K562 (cell line): ENCODE data around the gene MRPL28. TPM values are rescaled to one million over a fixed set of nuclear protein-coding genes. Genes with fewer than 3 reads are reported as not detected.
A peak's percentile ranks its signal among the peaks of the same experiment; 100 is the strongest.

Experiments used
- BACH1 ChIP-seq: fragments of 200-800 bp; sonication (Bioruptor generic); IDR thresholded peaks from 2 replicates; pipeline ENCODE4 v1.6.1; 2016; ENCODE audit warnings: missing genetic modification characterization, missing compliant biosample characterization
- BCOR ChIP-seq: fragments of 450-650 bp; IDR thresholded peaks from 2 replicates; pipeline ENCODE4 v1.6.1; 2016
- BHLHE40 ChIP-seq: IDR thresholded peaks from 2 replicates; pipeline ENCODE4 v1.6.1; 2011; ENCODE audit warnings: low read length, improper control_type of control experiment
- CBFA2T3 ChIP-seq: fragments of 450-650 bp; IDR thresholded peaks from 2 replicates; pipeline ENCODE4 v1.6.1; 2017
- ETV1 ChIP-seq: fragments of 450-650 bp; conservative IDR thresholded peaks from 2 replicates; pipeline ENCODE4 v1.6.1; 2016; ENCODE audit warnings: missing genetic modification characterization, control low read depth, low read depth, missing compliant biosample characterization
- FOS ChIP-seq: IDR thresholded peaks from 3 replicates; pipeline ENCODE4 v1.6.1; 2011; ENCODE audit not compliant: insufficient read length; ENCODE audit errors: extremely low read depth
- KDM1A ChIP-seq, 2 experiments: fragments of 450-650 bp; IDR thresholded peaks; 2 replicates each; pipeline ENCODE4 v1.6.1; 2016; ENCODE audit warnings: mild to moderate bottlenecking in 2 of 2
- LARP7 ChIP-seq: fragments of 450-650 bp; IDR thresholded peaks from 2 replicates; pipeline ENCODE4 v1.6.1; 2016
- POLR2A ChIP-seq: fragments of 450-650 bp; conservative IDR thresholded peaks from 2 replicates; pipeline ENCODE4 v1.6.1; 2016
- POU5F1 ChIP-seq: fragments of 150-350 bp; IDR thresholded peaks from 2 replicates; pipeline ENCODE4 v1.6.1; 2014; ENCODE audit warnings: borderline replicate concordance, low read length, low read depth, mild to moderate bottlenecking; ENCODE audit not compliant: partially characterized antibody
- RBFOX2 ChIP-seq: fragments of 200-400 bp; formaldehyde crosslinking; IDR thresholded peaks from 2 replicates; pipeline ENCODE4 v1.6.1; 2017; ENCODE audit warnings: low read depth, mild to moderate bottlenecking, low read length, moderate library complexity
- SAFB2 ChIP-seq: fragments of 200-400 bp; formaldehyde crosslinking; IDR thresholded peaks from 2 replicates; pipeline ENCODE4 v1.6.1; 2018; ENCODE audit warnings: borderline replicate concordance, low read length, low read depth, moderate library complexity; ENCODE audit not compliant: severe bottlenecking
- SP2 ChIP-seq: IDR thresholded peaks from 2 replicates; pipeline ENCODE4 v1.6.1; 2011; ENCODE audit warnings: mild to moderate bottlenecking, low read depth, low read length, moderate library complexity; ENCODE audit not compliant: poor library complexity, severe bottlenecking; ENCODE audit errors: extremely low read depth
- STAT5A ChIP-seq: IDR thresholded peaks from 2 replicates; pipeline ENCODE4 v1.6.1; 2012; ENCODE audit warnings: low read length, inconsistent platforms, borderline replicate concordance
- YY1 ChIP-seq, 3 experiments: IDR thresholded peaks; 2 replicates each; pipeline ENCODE4 v1.6.1; 2011; ENCODE audit warnings: low read length in 2 of 3, mild to moderate bottlenecking in 2 of 3, moderate library complexity in 2 of 3, borderline replicate concordance in 1 of 3, control low read depth in 1 of 3, low read depth in 1 of 3; ENCODE audit not compliant: insufficient read depth in 3 of 3, insufficient replicate concordance in 2 of 3, control insufficient read depth in 1 of 3, insufficient read length in 1 of 3; ENCODE audit errors: extremely low read depth in 1 of 3
- ZEB2 ChIP-seq: fragments of 450-650 bp; IDR thresholded peaks from 2 replicates; pipeline ENCODE4 v1.6.1; 2016
- ZFX ChIP-seq: sonication (generic); formaldehyde crosslinking; IDR thresholded peaks from 2 replicates; pipeline ENCODE4 v1.8.0; 2022; ENCODE audit warnings: mild to moderate bottlenecking, missing genetic modification reagents, moderate library complexity
- polyA plus RNA-seq, 8 experiments: library from polyadenylated mRNA; depleted of rRNA in 4 of 8; stranded (reverse) in 5 of 8; unstranded in 3 of 8; fragments of >200 nt; fragmentation: Nextera tagmentation in 2 of 8; fragmentation: Illumina TruSeq in 1 of 8; extraction: Ambion mirVana in 2 of 8; extraction: Trizol in 1 of 8; gene quantifications; 2 replicates each; pipeline versions ENCODE4 v1.2.1 to v1.2.3, GENCODE V29; 2011 to 2014; ENCODE audit warnings: inconsistent platforms in 1 of 8, missing spikeins in 1 of 8
- total RNA-seq, 7 experiments: library from RNA; depleted of rRNA in 6 of 7; stranded (reverse); fragments of >200 nt in 6 of 7; fragmentation: Illumina TruSeq in 2 of 7; extraction: Trizol in 2 of 7; gene quantifications; 2 replicates each; pipeline versions ENCODE4 v1.2.1 to v1.2.3, GENCODE V29; 2011 to 2021; ENCODE audit warnings: low replicate concordance in 1 of 7
- TF ChIP-seq, protein P1 (sequence below), 2 experiments: IDR thresholded peaks; 2 replicates each; pipeline ENCODE4 v1.6.1; 2011; ENCODE audit warnings: borderline replicate concordance in 1 of 2, control low read depth in 1 of 2, low read depth in 1 of 2, low read length in 1 of 2, mild to moderate bottlenecking in 1 of 2, mixed read lengths in 1 of 2, moderate library complexity in 1 of 2; ENCODE audit not compliant: insufficient read depth in 1 of 2, insufficient read length in 1 of 2, poor library complexity in 1 of 2, severe bottlenecking in 1 of 2; ENCODE audit errors: extremely low read depth in 1 of 2
- TF ChIP-seq, protein P2 (sequence below): sonication (generic); formaldehyde crosslinking; IDR thresholded peaks from 2 replicates; pipeline ENCODE4 v1.9.0; 2022; ENCODE audit warnings: mild to moderate bottlenecking, missing genetic modification reagents
- TF ChIP-seq, protein P3 (sequence below): fragments of 450-650 bp; IDR thresholded peaks from 2 replicates; pipeline ENCODE4 v1.6.1; 2017; ENCODE audit warnings: antibody characterized with exemption, mild to moderate bottlenecking

Gene MRPL28
- total and polyA plus RNA-seq, 9 of the 15 experiments (the other 6 are each of a cell fraction or from before 2014, with no cell fraction given), result 2.5 to 323 (median 175) TPM

DNA sequence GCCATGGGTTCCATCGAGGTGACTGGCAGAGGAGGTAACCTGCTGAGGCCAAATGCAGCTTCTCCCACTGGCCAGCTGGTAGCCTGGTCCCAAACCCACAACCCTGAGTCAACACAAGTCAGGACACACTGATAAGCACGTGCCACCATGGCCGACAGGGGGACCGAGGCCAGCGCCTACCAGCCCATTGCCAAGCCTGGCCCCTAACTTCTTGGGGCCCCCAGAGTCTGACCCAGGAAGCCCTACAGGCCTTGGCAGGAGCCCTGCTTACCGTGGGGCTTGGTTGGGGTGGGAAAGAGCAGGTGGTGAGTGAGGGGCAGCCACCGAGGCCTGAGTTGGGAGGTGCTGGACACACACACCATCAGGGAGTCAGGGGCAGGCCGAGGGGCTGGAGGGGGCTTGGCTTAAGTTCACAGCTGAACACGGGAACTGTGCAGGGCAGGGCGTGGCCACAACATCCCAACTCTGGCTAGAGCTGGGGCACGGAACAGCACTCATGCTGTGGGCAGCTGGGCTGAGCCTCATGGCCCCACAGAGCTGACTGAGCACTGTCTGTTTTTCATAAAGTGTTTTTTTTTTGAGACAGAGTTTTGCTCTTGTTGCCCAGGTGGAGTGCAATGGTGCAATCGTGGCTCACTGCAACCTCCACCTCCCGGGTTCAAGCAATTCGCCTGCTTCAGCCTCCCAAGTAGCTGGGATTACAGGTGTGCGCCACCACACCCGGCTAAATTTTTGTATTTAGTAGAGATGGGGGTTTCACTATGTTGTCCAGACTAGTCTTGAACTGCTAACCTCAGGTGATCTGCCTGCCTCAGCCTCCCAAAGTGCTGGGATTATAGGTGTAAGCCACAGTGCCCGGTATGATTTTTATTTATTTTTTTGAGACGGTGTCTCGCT lies 5.5 kb downstream of the MRPL28 start (continued):
- TF ChIP-seq, protein P1, sequence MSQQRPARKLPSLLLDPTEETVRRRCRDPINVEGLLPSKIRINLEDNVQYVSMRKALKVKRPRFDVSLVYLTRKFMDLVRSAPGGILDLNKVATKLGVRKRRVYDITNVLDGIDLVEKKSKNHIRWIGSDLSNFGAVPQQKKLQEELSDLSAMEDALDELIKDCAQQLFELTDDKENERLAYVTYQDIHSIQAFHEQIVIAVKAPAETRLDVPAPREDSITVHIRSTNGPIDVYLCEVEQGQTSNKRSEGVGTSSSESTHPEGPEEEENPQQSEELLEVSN (IDR thresholded peaks at IDR 0.05; ENCODE audit: borderline replicate concordance in 1 of 2, extremely low read depth in 1 of 2, insufficient read depth in 1 of 2, insufficient read length in 1 of 2, low read depth in 1 of 2, low read length in 1 of 2, poor library complexity in 1 of 2, severe bottlenecking in 1 of 2), result peak; percentile 12 to 19
- TF ChIP-seq FOS (no peak), SP2 (no peak), YY1 (IDR thresholded peaks at IDR 0.05; ENCODE audit: borderline replicate concordance in 1 of 3, control insufficient read depth in 1 of 3, extremely low read depth in 1 of 3, insufficient read depth in 3 of 3, insufficient read length in 1 of 3, insufficient replicate concordance in 2 of 3, low read depth in 1 of 3, low read length in 2 of 3) (peak in 1 of 3 experiments; percentile 22), BACH1 (tag) (no peak), ZFX (CRISPR knock-in tag) (0 out of 2 replicates have a peak, but pooled peaks have one; percentile 14), CBFA2T3 (peak; percentile 22; the same call in 1 of the 2 replicates), POU5F1 (no peak), POLR2A (peak; percentile 50; the same call in 1 of the 2 replicates), SAFB2 (no peak), RBFOX2 (0 out of 2 replicates have a peak, but pooled peaks have one; percentile 41), BCOR (peak; percentile 89), LARP7 (no peak), KDM1A (IDR thresholded peaks at IDR 0.05) (peak in 1 of 2 experiments; percentile 47; a peak in 1 of 4 replicates), STAT5A (no peak), ETV1 (tag) (no peak), ZEB2 (no peak), BHLHE40 (peak; percentile 83)
- TF ChIP-seq, protein P2, sequence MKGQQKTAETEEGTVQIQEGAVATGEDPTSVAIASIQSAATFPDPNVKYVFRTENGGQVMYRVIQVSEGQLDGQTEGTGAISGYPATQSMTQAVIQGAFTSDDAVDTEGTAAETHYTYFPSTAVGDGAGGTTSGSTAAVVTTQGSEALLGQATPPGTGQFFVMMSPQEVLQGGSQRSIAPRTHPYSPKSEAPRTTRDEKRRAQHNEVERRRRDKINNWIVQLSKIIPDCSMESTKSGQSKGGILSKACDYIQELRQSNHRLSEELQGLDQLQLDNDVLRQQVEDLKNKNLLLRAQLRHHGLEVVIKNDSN, result peak; percentile 39
- TF ChIP-seq, protein P3, sequence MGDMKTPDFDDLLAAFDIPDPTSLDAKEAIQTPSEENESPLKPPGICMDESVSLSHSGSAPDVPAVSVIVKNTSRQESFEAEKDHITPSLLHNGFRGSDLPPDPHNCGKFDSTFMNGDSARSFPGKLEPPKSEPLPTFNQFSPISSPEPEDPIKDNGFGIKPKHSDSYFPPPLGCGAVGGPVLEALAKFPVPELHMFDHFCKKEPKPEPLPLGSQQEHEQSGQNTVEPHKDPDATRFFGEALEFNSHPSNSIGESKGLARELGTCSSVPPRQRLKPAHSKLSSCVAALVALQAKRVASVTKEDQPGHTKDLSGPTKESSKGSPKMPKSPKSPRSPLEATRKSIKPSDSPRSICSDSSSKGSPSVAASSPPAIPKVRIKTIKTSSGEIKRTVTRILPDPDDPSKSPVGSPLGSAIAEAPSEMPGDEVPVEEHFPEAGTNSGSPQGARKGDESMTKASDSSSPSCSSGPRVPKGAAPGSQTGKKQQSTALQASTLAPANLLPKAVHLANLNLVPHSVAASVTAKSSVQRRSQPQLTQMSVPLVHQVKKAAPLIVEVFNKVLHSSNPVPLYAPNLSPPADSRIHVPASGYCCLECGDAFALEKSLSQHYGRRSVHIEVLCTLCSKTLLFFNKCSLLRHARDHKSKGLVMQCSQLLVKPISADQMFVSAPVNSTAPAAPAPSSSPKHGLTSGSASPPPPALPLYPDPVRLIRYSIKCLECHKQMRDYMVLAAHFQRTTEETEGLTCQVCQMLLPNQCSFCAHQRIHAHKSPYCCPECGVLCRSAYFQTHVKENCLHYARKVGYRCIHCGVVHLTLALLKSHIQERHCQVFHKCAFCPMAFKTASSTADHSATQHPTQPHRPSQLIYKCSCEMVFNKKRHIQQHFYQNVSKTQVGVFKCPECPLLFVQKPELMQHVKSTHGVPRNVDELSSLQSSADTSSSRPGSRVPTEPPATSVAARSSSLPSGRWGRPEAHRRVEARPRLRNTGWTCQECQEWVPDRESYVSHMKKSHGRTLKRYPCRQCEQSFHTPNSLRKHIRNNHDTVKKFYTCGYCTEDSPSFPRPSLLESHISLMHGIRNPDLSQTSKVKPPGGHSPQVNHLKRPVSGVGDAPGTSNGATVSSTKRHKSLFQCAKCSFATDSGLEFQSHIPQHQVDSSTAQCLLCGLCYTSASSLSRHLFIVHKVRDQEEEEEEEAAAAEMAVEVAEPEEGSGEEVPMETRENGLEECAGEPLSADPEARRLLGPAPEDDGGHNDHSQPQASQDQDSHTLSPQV, result peak; percentile 30; the same call in 1 of the 2 replicates
- TF ChIP-seq, all 486 proteins: peak for 16
